H9 (cell line): ENCODE data around the gene NRCAM. TPM values are rescaled to one million over a fixed set of nuclear protein-coding genes. Genes with fewer than 3 reads are reported as not detected.

Experiments used
- DNase-seq: peaks from one replicate; pipeline ENCODE4 v3.0.0-alpha.2; 2017
- H2AFZ ChIP-seq: one replicate; pipeline ENCODE4 v1.6.1; 2013; ENCODE audit warnings: mild to moderate bottlenecking, low read length, control low read depth, moderate library complexity
- H2AK5ac ChIP-seq: 2 replicates; pipeline ENCODE4 v1.6.1; 2013; ENCODE audit warnings: low read length, control low read depth, mixed read lengths; ENCODE audit not compliant: insufficient read length
- H2BK120ac ChIP-seq: one replicate; pipeline ENCODE4 v1.6.1; 2013; ENCODE audit warnings: low read depth, mild to moderate bottlenecking, low read length, control low read depth, inconsistent platforms; ENCODE audit not compliant: poor library complexity, severe bottlenecking
- H2BK12ac ChIP-seq: 2 replicates; pipeline ENCODE4 v1.6.1; 2013; ENCODE audit warnings: low read length, control low read depth, mixed read lengths, low read depth; ENCODE audit not compliant: insufficient read length
- H2BK15ac ChIP-seq: 2 replicates; pipeline ENCODE4 v1.6.1; 2013; ENCODE audit warnings: low read depth, low read length, control low read depth
- H2BK20ac ChIP-seq: one replicate; pipeline ENCODE4 v1.6.1; 2013; ENCODE audit warnings: low read depth, mild to moderate bottlenecking, low read length, control low read depth, inconsistent platforms; ENCODE audit not compliant: poor library complexity, severe bottlenecking
- H2BK5ac ChIP-seq: 2 replicates; pipeline ENCODE4 v1.6.1; 2013; ENCODE audit warnings: low read length, control low read depth, mixed read lengths; ENCODE audit not compliant: insufficient read length
- H3K14ac ChIP-seq: 2 replicates; pipeline ENCODE4 v1.6.1; 2013; ENCODE audit warnings: low read length, control low read depth; ENCODE audit not compliant: insufficient read depth
- H3K18ac ChIP-seq: 2 replicates; pipeline ENCODE4 v1.6.1; 2013; ENCODE audit warnings: low read depth, mild to moderate bottlenecking, mixed read lengths, low read length, control low read depth; ENCODE audit not compliant: insufficient read length
- H3K23ac ChIP-seq: 2 replicates; pipeline ENCODE4 v1.6.1; 2013; ENCODE audit warnings: low read length, control low read depth, mixed read lengths, low read depth; ENCODE audit not compliant: insufficient read length
- H3K23me2 ChIP-seq: 2 replicates; pipeline ENCODE4 v1.6.1; 2013; ENCODE audit warnings: low read depth, mild to moderate bottlenecking, mixed read lengths, low read length, control low read depth; ENCODE audit not compliant: insufficient read length, poor library complexity, severe bottlenecking
- H3K27ac ChIP-seq: 2 replicates; pipeline ENCODE4 v1.5.1; 2013; ENCODE audit warnings: low read length, control low read depth, mixed read lengths, low read depth; ENCODE audit not compliant: insufficient read length
- H3K27me3 ChIP-seq: 2 replicates; pipeline ENCODE4 v1.6.1; 2013; ENCODE audit warnings: low read length, control low read depth, inconsistent platforms; ENCODE audit not compliant: insufficient read depth
- H3K4ac ChIP-seq: 2 replicates; pipeline ENCODE4 v1.6.1; 2013; ENCODE audit warnings: low read depth, mild to moderate bottlenecking, control low read depth, inconsistent platforms, low read length, moderate library complexity
- H3K4me1 ChIP-seq: 2 replicates; pipeline ENCODE4 v1.6.1; 2013; ENCODE audit warnings: low read length, control low read depth, inconsistent platforms; ENCODE audit not compliant: insufficient read depth
- H3K4me2 ChIP-seq: 2 replicates; pipeline ENCODE4 v1.6.1; 2013; ENCODE audit warnings: low read length, control low read depth, mixed read lengths; ENCODE audit not compliant: insufficient read length, insufficient read depth
- H3K56ac ChIP-seq: 2 replicates; pipeline ENCODE4 v1.6.1; 2013; ENCODE audit warnings: low read depth, mild to moderate bottlenecking, mixed read lengths, low read length, control low read depth; ENCODE audit not compliant: insufficient read length
- H3K79me1 ChIP-seq: 2 replicates; pipeline ENCODE4 v1.6.1; 2013; ENCODE audit warnings: low read depth, mild to moderate bottlenecking, moderate library complexity, low read length, control low read depth, inconsistent platforms; ENCODE audit not compliant: insufficient read depth, poor library complexity, severe bottlenecking
- H3K79me2 ChIP-seq: 2 replicates; pipeline ENCODE4 v1.6.1; 2013; ENCODE audit warnings: low read length, control low read depth, inconsistent platforms; ENCODE audit not compliant: insufficient read depth
- H3K9ac ChIP-seq: 2 replicates; pipeline ENCODE4 v1.6.1; 2013; ENCODE audit warnings: low read length, control low read depth, mixed read lengths; ENCODE audit not compliant: insufficient read length; ENCODE audit errors: extremely low read depth
- H3K9me3 ChIP-seq: one replicate; pipeline ENCODE4 v1.6.1; 2013; ENCODE audit warnings: low read depth, low read length, inconsistent platforms; ENCODE audit not compliant: control insufficient read depth
- H3T11ph ChIP-seq: one replicate; pipeline ENCODE4 v1.6.1; 2013; ENCODE audit warnings: mild to moderate bottlenecking, low read length, control low read depth, inconsistent platforms
- H4K20me1 ChIP-seq: one replicate; pipeline ENCODE4 v1.6.1; 2013; ENCODE audit not compliant: control insufficient read depth, insufficient read length, insufficient read depth
- H4K5ac ChIP-seq: 2 replicates; pipeline ENCODE4 v1.6.1; 2013; ENCODE audit warnings: low read depth, mild to moderate bottlenecking, mixed read lengths, low read length, control low read depth; ENCODE audit not compliant: insufficient read length
- H4K8ac ChIP-seq: replicated peaks from 2 replicates; pipeline ENCODE4 v1.6.1; 2013; ENCODE audit warnings: low read length, control low read depth, mixed read lengths, low read depth; ENCODE audit not compliant: insufficient read length
- H4K91ac ChIP-seq: 2 replicates; pipeline ENCODE4 v1.6.1; 2013; ENCODE audit warnings: low read depth, mild to moderate bottlenecking, moderate library complexity, mixed read lengths, low read length, control low read depth; ENCODE audit not compliant: insufficient read length
- H3K27ac Mint-ChIP-seq, 3 experiments: 2 replicates in 2 of 3; 3 replicates in 1 of 3; pipeline ENCODE4 v1.8.0; 2020 to 2021; ENCODE audit warnings: mixed read lengths in 3 of 3, mild to moderate bottlenecking in 1 of 3, moderate library complexity in 1 of 3
- H3K27me3 Mint-ChIP-seq: 2 replicates; pipeline ENCODE4 v1.8.0; 2021; ENCODE audit warnings: low read depth, mild to moderate bottlenecking, moderate library complexity, mixed read lengths
- H3K36me3 Mint-ChIP-seq, 3 experiments: 2 replicates in 2 of 3; 3 replicates in 1 of 3; pipeline ENCODE4 v1.8.0; 2020 to 2021; ENCODE audit warnings: low read depth in 3 of 3, mixed read lengths in 3 of 3; ENCODE audit not compliant: insufficient read depth in 1 of 3
- H3K4me1 Mint-ChIP-seq, 2 experiments: 2 replicates each; pipeline ENCODE4 v1.8.0; 2020; ENCODE audit warnings: mixed read lengths in 2 of 2
- H3K4me3 Mint-ChIP-seq, 2 experiments: 2 replicates in 1 of 2; 3 replicates in 1 of 2; pipeline ENCODE4 v1.8.0; 2020 to 2021; ENCODE audit warnings: mild to moderate bottlenecking in 2 of 2, mixed read lengths in 2 of 2, moderate library complexity in 1 of 2
- H3K9me3 Mint-ChIP-seq, 2 experiments: 2 replicates in 1 of 2; 3 replicates in 1 of 2; pipeline ENCODE4 v1.8.0; 2020; ENCODE audit warnings: mild to moderate bottlenecking in 2 of 2, mixed read lengths in 2 of 2, moderate library complexity in 1 of 2
- WGBS: extraction: QIAGEN DNeasy Blood & Tissue Kit; methylation state at CpG from one replicate; pipeline ENCODE4 v1.1.7; 2013; ENCODE audit warnings: missing lambda C conversion rate, low lambda C conversion rate, mixed read lengths; ENCODE audit not compliant: insufficient read length; ENCODE audit errors: extremely low coverage; 5-methylcytosine and 5-hydroxymethylcytosine counted together
- total RNA-seq: library from RNA; stranded (reverse); gene quantifications from 2 replicates; pipeline ENCODE4 v1.2.1, GENCODE V29; 2021
- TF ChIP-seq, protein P1 (sequence below): fragments of 200-600 bp; sonication (generic); conservative IDR thresholded peaks from 3 replicates; pipeline ENCODE4 v1.8.0; 2021; ENCODE audit warnings: antibody characterized with exemption, mild to moderate bottlenecking

The NRCAM gene
- total RNA-seq, 1 experiment from 2014 or later, result 2.3 TPM

DNA sequence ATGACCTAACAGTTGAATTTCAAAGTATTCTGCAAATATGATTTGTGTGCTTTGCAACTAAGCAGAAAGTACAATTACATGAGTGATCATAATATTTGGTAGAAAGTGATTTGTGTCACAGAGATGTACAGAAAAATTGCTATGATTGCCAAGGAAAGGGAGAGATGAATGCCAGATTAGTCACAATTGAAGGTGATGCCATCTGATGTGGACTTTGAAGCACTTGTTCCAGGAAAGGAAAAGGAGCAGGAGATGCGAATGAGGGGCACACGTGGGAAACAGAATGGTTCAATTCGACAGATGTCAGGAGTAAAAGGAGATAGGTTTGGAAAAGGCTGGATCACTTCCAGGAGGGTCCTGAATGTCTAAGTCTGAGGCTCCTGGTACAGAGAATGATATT is 173.0 kb downstream of the NRCAM start:
- Histone ChIP-seq H2BK12ac (no peak overlapping the region), H3K14ac (no peak overlapping the region), H4K8ac (no peak overlapping the region), H2BK20ac (no peak overlapping the region), H2AK5ac (no peak overlapping the region), H3K9ac (no peak overlapping the region), H3K4ac (no peak overlapping the region), H3K23me2 (no peaks in the 10 kb centered on the region), H3K56ac (no peak overlapping the region), H3K27ac (no peak overlapping the region), H4K5ac (no peak overlapping the region), H2BK120ac (no peak overlapping the region), H3K79me2 (no peaks in the 10 kb centered on the region), H3K23ac (no peak overlapping the region), H3K9me3 (no peaks in the 10 kb centered on the region), H3K18ac (no peak overlapping the region), H3K27me3 (no peaks in the 10 kb centered on the region), H2AFZ (no peak overlapping the region), H3T11ph (no peak overlapping the region), H3K4me2 (no peak overlapping the region), H3K4me1 (no peaks in the 10 kb centered on the region), H2BK5ac (no peak overlapping the region), H2BK15ac (no peak overlapping the region), H4K20me1 (no peaks in the 10 kb centered on the region), H3K79me1 (no peaks in the 10 kb centered on the region), H4K91ac (no peak overlapping the region)
- no peak for DNase-seq
- Mint-ChIP-seq H3K27ac (no peak overlapping the region), H3K27me3 (no peaks in the 10 kb centered on the region; the same call in 1 of the 2 replicates), H3K4me3 (no peak overlapping the region), H3K36me3 (no peaks in the 10 kb centered on the region; a peak in 1 of 7 replicates), H3K9me3 (no peaks in the 10 kb centered on the region), H3K4me1 (peaks cover 4 to 9% of the 10 kb centered on the region in 2 experiments; a peak in 3 of 4 replicates)
- WGBS, result no CpG with 5 or more reads among the region's 3 CpGs
- TF ChIP-seq, protein P1, sequence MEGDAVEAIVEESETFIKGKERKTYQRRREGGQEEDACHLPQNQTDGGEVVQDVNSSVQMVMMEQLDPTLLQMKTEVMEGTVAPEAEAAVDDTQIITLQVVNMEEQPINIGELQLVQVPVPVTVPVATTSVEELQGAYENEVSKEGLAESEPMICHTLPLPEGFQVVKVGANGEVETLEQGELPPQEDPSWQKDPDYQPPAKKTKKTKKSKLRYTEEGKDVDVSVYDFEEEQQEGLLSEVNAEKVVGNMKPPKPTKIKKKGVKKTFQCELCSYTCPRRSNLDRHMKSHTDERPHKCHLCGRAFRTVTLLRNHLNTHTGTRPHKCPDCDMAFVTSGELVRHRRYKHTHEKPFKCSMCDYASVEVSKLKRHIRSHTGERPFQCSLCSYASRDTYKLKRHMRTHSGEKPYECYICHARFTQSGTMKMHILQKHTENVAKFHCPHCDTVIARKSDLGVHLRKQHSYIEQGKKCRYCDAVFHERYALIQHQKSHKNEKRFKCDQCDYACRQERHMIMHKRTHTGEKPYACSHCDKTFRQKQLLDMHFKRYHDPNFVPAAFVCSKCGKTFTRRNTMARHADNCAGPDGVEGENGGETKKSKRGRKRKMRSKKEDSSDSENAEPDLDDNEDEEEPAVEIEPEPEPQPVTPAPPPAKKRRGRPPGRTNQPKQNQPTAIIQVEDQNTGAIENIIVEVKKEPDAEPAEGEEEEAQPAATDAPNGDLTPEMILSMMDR, result no peak
